Measurements from ENCODE around the gene RAB9A.
"Not testable (repeated sequence)": the region's sequence is repeated elsewhere in the genome, so short reads cannot be mapped to it uniquely, and the experiment has no call there.

The RAB9A gene

GRCh38 chrX:13669246-13669737, 19.6 kb upstream of the RAB9A start:
- peak in 1 of 2 donors; percentile 39 for DNase-seq (ENCODE audit: extremely low read depth in 1 of 2, low read depth in 1 of 2)

GRCh38 chrX:13669755-13670154, 19.2 kb upstream of the RAB9A start:
- not testable (repeated sequence) for DNase-seq (ENCODE audit: extremely low read depth in 1 of 2, low read depth in 1 of 2)

GRCh38 chrX:13670197-13670596, 18.7 kb upstream of the RAB9A start:
- DNase-seq (ENCODE audit: extremely low read depth in 1 of 2, low read depth in 1 of 2) = no peak

GRCh38 chrX:13673016-13673415, 15.9 kb upstream of the RAB9A start:
- DNase-seq (ENCODE audit: extremely low read depth in 1 of 2, low read depth in 1 of 2) = no peak

DNA sequence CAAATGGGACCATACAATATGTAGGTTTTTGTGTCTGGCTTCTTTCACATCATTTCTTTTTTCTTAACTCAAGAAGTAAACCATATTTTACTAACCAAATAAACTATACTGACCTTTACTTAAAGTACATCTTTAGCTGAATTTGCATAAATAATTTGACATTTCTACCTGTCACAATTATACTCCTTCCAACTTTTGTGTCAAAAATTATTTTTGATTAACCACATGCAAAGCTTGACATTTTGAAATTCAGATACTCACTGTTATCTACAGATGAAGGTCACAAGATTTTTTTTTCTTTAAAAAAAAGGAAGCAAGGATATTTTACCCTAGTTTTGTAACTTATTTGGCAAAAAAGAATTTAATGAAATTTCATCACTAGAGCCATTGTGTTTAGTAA, 12.0 kb upstream of the RAB9A start:
- DNase-seq (ENCODE audit: extremely low read depth in 1 of 2, low read depth in 1 of 2) = no peak

DNA sequence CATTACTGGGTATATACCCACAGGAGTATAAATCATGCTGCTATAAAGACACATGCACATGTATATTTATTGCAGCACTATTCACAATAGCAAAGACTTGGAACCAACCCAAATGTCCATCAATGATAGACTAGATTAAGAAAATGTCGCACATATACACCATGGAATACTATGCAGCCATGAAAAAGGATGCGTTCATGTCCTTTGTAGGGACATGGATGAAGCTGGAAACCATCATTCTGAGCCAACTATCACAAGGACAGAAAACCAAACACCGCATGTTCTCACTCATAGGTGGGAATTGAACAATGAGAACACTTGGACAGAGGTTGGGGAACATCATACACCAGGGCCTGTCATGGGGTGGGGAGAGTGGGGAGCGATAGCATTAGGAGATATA, 9.2 kb upstream of the RAB9A start:
- not testable (repeated sequence) for DNase-seq (ENCODE audit: extremely low read depth in 1 of 2, low read depth in 1 of 2)

DNA sequence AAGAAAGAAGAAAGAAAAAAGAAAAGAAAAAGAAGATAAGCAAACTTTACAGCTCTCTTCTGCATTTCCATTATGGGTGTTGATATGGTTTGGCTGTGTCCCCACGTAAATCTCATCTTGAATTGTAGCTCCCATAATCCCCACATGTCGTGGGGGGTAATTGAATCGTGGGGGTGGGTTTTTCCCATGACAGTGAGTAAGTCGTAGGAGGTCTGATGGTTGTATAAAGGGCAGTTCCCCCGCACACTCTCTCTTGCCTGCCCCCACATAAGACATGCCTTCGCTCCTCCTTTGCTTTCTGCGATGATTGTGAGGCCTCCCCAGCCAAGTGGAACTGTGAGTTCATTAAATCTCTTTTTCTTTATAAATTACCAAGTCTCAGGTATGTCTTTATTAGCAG, 7.3 kb upstream of the RAB9A start:
- no peak for DNase-seq (ENCODE audit: extremely low read depth in 1 of 2, low read depth in 1 of 2)

GRCh38 chrX:13684361-13684760, 4.6 kb upstream of the RAB9A start:
- no peak for DNase-seq (ENCODE audit: extremely low read depth in 1 of 2, low read depth in 1 of 2)

DNA sequence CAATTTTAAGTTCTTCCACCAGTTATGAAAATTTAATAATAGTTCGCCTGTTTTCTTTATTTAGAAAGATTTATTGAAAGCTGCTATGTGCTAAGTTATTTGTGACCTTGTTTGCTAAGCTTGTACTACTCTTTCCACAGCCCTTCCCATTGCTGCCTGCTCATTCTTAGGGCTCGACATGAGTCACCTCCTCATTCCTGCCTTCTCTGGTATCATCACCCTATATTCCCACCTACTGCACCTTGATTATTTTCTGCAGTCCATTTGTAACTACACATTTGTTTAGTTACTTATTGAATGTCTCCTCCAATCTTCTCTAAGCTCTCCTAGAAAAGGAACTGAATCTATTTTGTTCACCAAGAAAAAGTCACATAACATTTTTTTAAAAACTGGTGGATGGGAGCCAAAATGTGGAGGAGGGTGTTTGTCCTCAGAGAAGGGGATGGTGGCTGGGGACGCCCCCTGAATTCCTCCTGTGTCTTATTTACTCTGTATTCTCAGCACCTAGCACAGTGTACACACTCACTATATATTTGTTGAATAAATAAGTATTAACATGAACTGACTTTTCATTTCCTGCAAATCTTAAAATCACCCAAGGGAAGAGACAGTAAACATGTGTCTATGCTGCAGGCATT, 3.7 kb upstream of the RAB9A start:
- no peak for DNase-seq (ENCODE audit: extremely low read depth in 1 of 2, low read depth in 1 of 2)

DNA sequence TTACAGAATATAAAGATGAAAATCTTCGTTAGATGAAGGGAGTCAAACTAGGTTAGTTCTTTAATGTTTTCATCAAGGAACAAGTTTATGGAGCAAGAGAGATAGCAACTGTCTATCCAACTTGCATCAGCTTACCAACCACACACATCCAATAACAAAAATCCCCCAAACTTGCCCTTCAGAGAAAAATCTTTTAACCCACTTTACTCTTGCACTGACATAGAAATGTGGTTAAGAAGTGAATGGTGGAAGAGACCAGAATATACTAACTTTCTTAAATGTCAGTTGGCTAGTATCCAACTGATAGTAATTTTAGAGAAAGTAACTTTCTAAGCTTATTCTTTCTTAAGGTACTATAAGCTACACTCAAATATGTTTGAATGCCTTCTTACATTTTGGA, 1.7 kb upstream of the RAB9A start:
- no peak for DNase-seq (ENCODE audit: extremely low read depth in 1 of 2, low read depth in 1 of 2)

DNA sequence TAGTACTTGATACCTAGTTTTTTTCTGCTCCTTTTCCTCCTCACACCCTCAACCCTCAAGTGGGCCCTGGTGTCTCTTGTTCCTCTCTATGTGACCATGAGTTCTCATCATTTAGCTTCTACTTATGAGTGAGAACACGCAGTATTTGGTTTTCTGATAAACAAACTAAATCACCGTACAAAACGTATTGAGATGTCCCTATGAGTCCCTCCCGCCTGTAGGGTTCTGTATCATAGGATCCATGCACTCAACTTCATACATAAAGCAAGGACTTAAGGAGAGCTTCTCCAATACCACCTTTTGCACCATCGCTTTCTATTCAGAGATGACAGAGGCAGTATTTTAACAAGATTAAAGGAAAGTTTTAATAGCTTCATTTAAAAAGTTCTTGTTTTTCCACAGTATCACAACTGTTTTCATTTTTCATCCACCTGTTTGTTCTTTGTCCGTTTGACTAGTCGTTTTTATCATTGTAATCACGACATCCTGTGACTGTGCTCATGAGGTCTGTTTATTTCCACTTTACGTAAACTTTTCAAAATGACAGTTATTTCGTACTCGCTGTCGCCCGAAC, 457 bp upstream of the RAB9A start:
- no peak for DNase-seq (ENCODE audit: extremely low read depth in 1 of 2, low read depth in 1 of 2)

DNA sequence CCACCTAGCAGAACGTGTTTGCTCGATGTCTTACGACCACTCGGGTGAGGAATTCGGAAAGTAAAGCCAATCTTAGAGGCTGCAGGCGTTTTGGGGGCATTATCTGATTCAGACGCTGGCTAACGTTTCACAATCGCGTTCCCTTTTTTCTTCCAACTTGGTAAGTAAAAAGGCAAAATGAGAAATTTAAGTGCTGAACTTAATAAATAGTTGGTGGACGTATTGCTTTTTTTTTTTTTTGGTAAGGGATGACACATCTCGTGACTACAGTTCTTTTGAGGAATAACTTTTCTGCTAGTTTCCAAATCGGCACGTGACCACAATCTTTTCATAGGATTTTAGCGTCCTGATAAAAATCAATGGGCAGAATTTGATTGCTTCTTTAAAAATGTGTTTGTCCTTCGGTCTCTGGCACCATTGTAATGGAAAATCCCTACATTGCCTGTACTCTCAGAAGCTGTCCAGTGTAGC, 848 bp downstream of the RAB9A start:
- no peak for DNase-seq (ENCODE audit: extremely low read depth in 1 of 2, low read depth in 1 of 2)

DNA sequence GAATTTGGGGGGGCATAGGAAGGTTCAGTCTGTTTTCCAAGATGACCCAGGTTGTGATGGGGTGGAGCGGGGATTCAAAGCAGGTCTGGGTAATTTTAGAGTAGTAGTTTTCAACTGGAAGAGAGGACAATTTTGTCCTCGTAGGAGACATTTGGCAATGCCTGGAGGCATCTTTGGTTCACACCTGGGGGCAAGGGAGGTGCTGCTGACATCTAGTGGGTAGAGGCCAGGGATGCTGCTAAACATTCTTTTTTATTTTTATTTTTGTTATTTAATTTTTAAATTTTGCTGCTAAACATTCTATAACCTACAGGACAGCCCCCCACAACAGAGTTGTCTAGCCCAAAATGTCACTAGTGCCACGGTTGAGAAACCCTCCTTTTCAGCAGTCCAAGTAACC, 1.9 kb downstream of the RAB9A start:
- no peak for DNase-seq (ENCODE audit: extremely low read depth in 1 of 2, low read depth in 1 of 2)

DNA sequence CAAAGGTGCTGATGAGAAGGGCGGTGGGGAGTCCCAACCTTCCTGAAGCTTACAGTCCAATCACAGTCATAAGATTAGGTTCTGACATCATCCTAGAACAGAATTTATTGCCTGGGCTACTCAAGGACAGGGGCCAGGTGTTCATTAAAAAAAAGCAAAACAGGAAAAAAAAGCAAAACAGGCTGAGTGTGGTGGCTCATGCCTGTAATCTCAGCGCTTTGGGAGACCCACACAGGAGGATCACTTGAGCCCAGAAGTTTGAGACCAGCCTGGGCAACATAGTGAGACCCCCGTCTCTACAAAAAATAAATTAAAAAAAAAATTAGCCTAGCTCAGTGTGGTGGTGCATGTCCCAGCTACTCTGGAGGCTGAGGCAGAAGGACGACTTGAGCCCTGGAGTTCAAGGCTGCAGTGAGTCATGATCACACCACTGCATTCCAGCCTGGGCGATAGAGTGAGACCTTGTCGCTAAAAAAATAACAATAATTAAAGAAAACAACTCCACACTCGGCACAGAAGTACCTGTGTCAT, 3.0 kb downstream of the RAB9A start:
- DNase-seq (ENCODE audit: extremely low read depth in 1 of 2, low read depth in 1 of 2) = no peak

DNA sequence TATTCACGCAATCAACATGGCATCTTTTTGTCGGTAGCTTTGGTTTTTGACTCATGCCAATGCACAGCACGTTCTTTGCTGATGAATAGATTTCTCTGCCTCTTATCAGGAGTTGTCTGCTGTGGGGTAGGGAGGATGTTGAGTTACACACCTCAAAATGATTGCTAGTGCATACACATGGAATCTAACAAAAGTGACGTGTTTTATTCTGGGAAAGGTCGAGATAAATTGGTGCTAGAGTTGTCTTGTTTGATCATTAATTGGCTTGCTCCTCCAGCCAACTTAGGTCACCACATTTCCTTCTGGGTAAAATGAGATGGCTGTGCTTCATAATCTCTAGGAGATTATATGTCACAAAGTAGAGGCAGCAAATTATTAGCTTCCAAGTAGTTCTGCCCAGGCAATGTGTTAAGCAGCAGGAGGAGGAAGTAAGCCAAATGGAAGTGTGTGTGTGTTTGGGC, 3.9 kb downstream of the RAB9A start:
- DNase-seq (ENCODE audit: extremely low read depth in 1 of 2, low read depth in 1 of 2) = no peak

DNA sequence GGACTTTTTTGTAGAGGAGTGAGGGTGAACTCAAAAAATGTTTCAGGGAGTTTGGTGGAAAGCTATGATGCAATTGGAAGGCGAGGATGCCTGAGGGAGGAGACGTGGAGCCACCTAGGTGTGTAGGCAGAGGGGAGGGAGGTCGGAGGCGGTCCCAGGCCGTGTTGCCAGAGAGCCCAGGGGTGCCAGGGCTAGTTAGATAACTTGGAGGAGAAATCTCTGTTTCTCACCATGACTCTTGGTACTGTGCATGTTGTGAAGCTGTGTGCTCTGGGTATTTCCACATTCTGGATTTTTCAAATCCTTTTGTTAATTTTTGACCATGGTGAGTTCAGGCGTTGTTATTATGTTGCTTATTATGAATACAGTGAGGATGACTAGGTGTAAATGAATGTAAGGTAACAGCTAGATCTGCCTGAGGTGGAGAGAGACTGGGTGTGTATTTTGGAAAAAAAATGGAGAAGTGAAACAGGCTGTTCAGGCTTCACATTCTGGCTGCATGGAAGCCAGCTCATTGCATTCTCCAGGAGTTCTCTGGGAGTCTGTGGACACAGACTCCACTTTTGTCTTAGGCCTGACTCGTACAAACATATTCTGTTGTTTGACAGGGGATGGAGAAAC, 4.5 kb downstream of the RAB9A start:
- no peak for DNase-seq (ENCODE audit: extremely low read depth in 1 of 2, low read depth in 1 of 2)

DNA sequence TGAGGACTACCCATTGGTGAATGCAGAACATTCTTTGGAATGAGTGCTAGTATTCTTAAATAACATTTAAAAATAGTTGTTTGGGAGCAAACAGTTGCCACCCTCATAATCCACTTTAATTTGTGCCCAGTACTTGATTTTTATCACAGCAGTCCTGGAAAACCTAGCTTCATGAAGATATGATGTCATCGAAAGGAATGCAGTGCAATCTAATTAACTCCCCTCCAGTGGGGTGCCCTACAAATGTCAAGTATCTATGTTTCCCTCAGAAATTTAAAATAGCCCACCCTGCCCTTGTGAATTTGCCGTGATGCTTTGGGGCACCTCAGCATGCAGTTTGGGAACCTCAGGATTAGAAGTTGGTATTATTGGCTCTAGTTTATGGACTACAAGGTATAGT, 5.4 kb downstream of the RAB9A start:
- DNase-seq (ENCODE audit: extremely low read depth in 1 of 2, low read depth in 1 of 2) = no peak

GRCh38 chrX:13694983-13695382, 6.1 kb downstream of the RAB9A start:
- no peak for DNase-seq (ENCODE audit: extremely low read depth in 1 of 2, low read depth in 1 of 2)

GRCh38 chrX:13695601-13696115, 6.7 kb downstream of the RAB9A start:
- DNase-seq (ENCODE audit: extremely low read depth in 1 of 2, low read depth in 1 of 2) = no peak

DNA sequence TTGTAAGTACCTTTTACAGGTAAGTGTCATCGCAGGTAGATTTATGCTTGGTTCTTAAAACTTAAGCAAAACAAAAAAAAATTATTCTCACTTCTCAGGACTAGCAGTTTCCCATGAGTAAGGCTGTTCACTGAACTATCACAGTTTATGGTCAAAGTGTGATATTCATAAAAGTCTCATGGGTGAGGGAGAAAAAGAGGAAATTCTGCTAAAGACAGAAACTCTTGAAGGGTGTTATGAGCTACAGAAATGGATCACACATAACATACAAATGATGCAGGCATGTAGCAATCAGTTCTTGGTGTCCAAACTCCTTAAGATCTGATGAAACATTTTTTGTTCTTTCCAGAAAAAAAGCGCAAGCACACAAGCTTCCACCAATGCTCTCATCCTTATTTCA, 8.5 kb downstream of the RAB9A start:
- DNase-seq (ENCODE audit: extremely low read depth in 1 of 2, low read depth in 1 of 2) = no peak

GRCh38 chrX:13697976-13698375, 9.0 kb downstream of the RAB9A start:
- no peak for DNase-seq (ENCODE audit: extremely low read depth in 1 of 2, low read depth in 1 of 2)

DNA sequence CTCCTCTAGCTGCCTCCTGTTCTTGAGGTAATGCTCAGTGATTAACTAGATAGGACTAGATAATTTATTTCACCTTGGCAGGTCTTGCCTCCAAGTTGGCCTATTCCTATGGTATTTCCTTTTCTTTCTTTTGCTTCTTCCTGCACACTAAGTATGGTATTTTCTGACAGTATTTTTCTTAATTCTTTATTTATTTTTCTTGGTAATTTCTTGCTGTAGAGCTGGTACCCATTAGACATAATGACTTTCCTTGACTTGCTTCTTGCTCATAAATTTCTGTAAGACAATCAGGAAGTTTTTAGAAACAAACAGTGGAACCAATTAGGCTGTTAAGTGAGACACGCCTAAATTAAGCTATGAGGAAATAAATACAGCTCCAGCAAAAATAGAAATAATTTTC, 9.5 kb downstream of the RAB9A start:
- no peak for DNase-seq (ENCODE audit: extremely low read depth in 1 of 2, low read depth in 1 of 2)

Measured in stimulated activated CD8-positive, alpha-beta memory T cell treated with anti-CD3 and anti-CD28 coated beads, Interleukin-7, amount 100 ng/mL, for 48 hours (primary cell).